Naive thymus-derived CD8-positive, alpha-beta T cell (primary cell): Measurements from ENCODE around the gene USB1. TPM values are rescaled to one million over a fixed set of nuclear protein-coding genes. Genes with fewer than 3 reads are reported as not detected.

Experiments used
- ATAC-seq, 2 donors: fragments of 150-1000 bp; cut with Tn5 transposase in 1 of 2; sonication (Bioruptor Pico), chemical (Tn5 transposase) in 1 of 2; 1 replicate in 1 of 2; 2 replicates in 1 of 2; pipeline ENCODE4 v1.10.0; 2021; ENCODE audit warnings: mild to moderate bottlenecking in 2 of 2, moderate library complexity in 2 of 2
- POLR2A ChIA-PET: fragments of 350-600 bp; sonication (Branson Sonifier 250); formaldehyde crosslinking; loops from one replicate; lab custom pipeline; 2021; ENCODE audit warnings: antibody characterized with exemption; lab: Charles Lee
- DNase-seq, 10 donors: peaks; one replicate each; pipeline versions ENCODE4 v3.0.0 to v3.0.0-alpha.2; 2020 to 2022
- H3K27ac Mint-ChIP-seq, 10 donors: one replicate each; pipeline ENCODE4 v1.8.0; 2020 to 2022; ENCODE audit warnings: mild to moderate bottlenecking in 10 of 10, mixed read lengths in 10 of 10, moderate library complexity in 4 of 10, inconsistent platforms in 1 of 10
- H3K27me3 Mint-ChIP-seq, 5 donors: one replicate each; pipeline ENCODE4 v1.8.0; 2021 to 2022; ENCODE audit warnings: mixed read lengths in 5 of 5
- H3K36me3 Mint-ChIP-seq, 3 donors: one replicate each; pipeline ENCODE4 v1.8.0; 2020 to 2022; ENCODE audit warnings: mixed read lengths in 3 of 3, mild to moderate bottlenecking in 2 of 3, inconsistent platforms in 1 of 3
- H3K4me1 Mint-ChIP-seq, 4 donors: one replicate each; pipeline ENCODE4 v1.8.0; 2021 to 2022; ENCODE audit warnings: mixed read lengths in 4 of 4
- H3K4me3 Mint-ChIP-seq, 10 donors: one replicate each; pipeline ENCODE4 v1.8.0; 2020 to 2022; ENCODE audit warnings: mild to moderate bottlenecking in 10 of 10, mixed read lengths in 10 of 10, moderate library complexity in 6 of 10, inconsistent platforms in 1 of 10
- H3K9me3 Mint-ChIP-seq, 9 donors: one replicate each; pipeline ENCODE4 v1.8.0; 2020 to 2022; ENCODE audit warnings: mixed read lengths in 9 of 9, mild to moderate bottlenecking in 3 of 9, inconsistent platforms in 1 of 9, moderate library complexity in 1 of 9
- polyA plus RNA-seq, 3 donors: library from polyadenylated mRNA; unstranded; fragments of 300-500 nt; fragmentation: Illumina TruSeq; gene quantifications; one replicate each; pipeline ENCODE4 v1.2.3, GENCODE V29; 2021
- total RNA-seq, 8 experiments: library from RNA in 2 of 8; stranded (reverse) in 2 of 8; gene quantifications; one replicate each; pipeline ENCODE4 v1.2.3 and lab custom pipeline; 2021 to 2026

Gene USB1
- total and polyA plus RNA-seq, 5 experiments from 2014 or later = 30.2 to 36.4 (median 31.4) TPM

- Mint-ChIP-seq H3K36me3 (no peaks in the 10 kb centered on the region), H3K27me3 (peaks cover 0 to 7% (median 2%) of the 10 kb centered on the region in 5 donors), H3K9me3 (peaks cover 0 to 5% (median 0%) of the 10 kb centered on the region in 9 donors), H3K4me1 (no peaks in the 10 kb centered on the region), H3K4me3 (no peak overlapping the region), H3K27ac (no peak overlapping the region)
- POLR2A ChIA-PET = no interaction called here
- no peak for ATAC-seq
- no peak for DNase-seq
Measured at GRCh38 chr16:58054289-58054688, 53.1 kb downstream of the USB1 start.

GRCh38 chr16:58056580-58056979 lies 55.4 kb downstream of the USB1 start:
- H3K9me3 Mint-ChIP-seq = no peaks in the 10 kb centered on the region
- ATAC-seq = no peak
- peaks cover 0 to 3% (median 0%) of the 10 kb centered on the region in 5 donors for H3K27me3 Mint-ChIP-seq
- H3K4me3 Mint-ChIP-seq = no peak overlapping the region
- H3K36me3 Mint-ChIP-seq = no peaks in the 10 kb centered on the region
- DNase-seq = no peak
- H3K27ac Mint-ChIP-seq = no peak overlapping the region
- no peaks in the 10 kb centered on the region for H3K4me1 Mint-ChIP-seq
- POLR2A ChIA-PET = no interaction called here

DNA sequence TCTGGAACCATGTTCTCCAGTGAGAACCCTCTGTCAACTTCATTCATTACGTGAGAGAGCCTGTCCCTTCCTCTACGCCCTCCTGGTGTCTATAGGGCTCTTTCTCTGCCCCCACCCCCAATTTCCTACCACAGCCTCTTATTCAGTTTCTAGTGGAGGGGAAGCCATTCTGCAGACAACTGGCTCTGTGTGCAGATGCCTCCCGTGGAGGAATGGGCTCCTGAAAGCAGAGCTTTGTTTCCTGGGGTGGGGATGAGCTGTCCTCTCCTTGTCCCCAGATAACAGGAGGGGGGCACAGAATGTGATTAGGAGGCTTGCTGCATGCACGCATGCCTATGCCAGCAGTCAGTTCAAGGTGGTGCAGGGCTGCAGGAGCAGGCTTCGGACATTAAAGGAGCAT lies 55.9 kb downstream of the USB1 start:
- Mint-ChIP-seq H3K9me3 (no peaks in the 10 kb centered on the region), H3K36me3 (no peaks in the 10 kb centered on the region), H3K27me3 (peaks cover 0 to 3% (median 0%) of the 10 kb centered on the region in 5 donors), H3K4me3 (no peak overlapping the region), H3K27ac (no peak overlapping the region), H3K4me1 (no peaks in the 10 kb centered on the region)
- POLR2A ChIA-PET = no interaction called here
- DNase-seq = no peak
- no peak for ATAC-seq

DNA sequence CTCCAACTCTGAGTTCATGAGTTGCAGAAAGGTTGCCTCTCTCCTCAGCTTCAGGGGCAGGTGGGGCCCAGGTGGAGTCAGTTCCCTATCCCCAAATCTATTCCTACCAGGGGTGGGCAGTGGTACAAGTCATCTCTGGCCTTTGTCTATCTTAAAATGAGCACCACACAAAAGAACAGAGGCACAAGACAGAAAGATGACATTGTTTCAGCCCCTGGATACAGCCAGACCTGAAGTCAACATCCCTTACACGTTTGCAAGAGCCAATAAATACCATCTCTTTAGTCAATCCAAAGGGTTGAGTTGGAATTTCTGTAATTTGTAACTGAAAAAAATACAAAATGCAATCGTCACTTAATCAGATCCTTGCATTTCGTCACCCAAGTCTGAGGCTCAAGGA lies 56.6 kb downstream of the USB1 start:
- DNase-seq (no peak), ATAC-seq (no peak)
- POLR2A ChIA-PET = no interaction called here
- Mint-ChIP-seq H3K36me3 (no peaks in the 10 kb centered on the region), H3K27ac (no peak overlapping the region), H3K4me1 (no peaks in the 10 kb centered on the region), H3K9me3 (no peaks in the 10 kb centered on the region), H3K27me3 (peaks cover 0 to 2% (median 0%) of the 10 kb centered on the region in 5 donors), H3K4me3 (no peak overlapping the region)

DNA sequence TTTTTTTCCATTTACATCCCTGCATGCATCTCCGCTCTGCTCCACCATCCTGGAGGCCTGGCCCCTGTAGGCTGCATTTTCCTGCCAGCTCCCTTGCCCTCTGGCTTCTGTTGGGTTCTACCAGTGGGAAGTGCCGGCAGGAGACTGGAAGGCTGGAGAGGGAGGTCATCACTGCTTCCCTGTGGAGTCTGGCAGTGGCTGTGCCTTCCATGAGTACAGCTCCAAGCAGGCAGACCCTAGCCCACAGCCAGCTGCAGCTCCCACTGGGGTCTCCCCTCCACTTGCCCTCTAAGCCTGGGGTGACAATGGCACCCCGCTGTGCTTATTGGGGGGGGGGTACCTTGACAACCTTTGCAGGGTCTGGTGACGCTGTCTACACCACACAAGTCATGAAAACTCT lies 61.6 kb downstream of the USB1 start:
- H3K27me3 Mint-ChIP-seq = no peaks in the 10 kb centered on the region
- H3K27ac Mint-ChIP-seq = no peak overlapping the region
- no peak overlapping the region for H3K4me3 Mint-ChIP-seq
- POLR2A ChIA-PET = no interaction called here
- DNase-seq (no peak), ATAC-seq (no peak)
- H3K9me3 Mint-ChIP-seq = no peaks in the 10 kb centered on the region
- H3K36me3 Mint-ChIP-seq = no peaks in the 10 kb centered on the region
- H3K4me1 Mint-ChIP-seq = no peaks in the 10 kb centered on the region

GRCh38 chr16:58063377-58064076 lies 62.3 kb downstream of the USB1 start:
- Mint-ChIP-seq H3K4me1 (no peaks in the 10 kb centered on the region), H3K27ac (no peak overlapping the region), H3K9me3 (no peaks in the 10 kb centered on the region)

GRCh38 chr16:58070585-58070984 lies 69.4 kb downstream of the USB1 start:
- Mint-ChIP-seq H3K9me3 (peaks cover 0 to 7% (median 0%) of the 10 kb centered on the region in 9 donors), H3K4me1 (no peaks in the 10 kb centered on the region), H3K27me3 (peaks cover 0 to 4% (median 0%) of the 10 kb centered on the region in 5 donors), H3K27ac (no peak overlapping the region), H3K36me3 (no peaks in the 10 kb centered on the region), H3K4me3 (no peak overlapping the region)
- POLR2A ChIA-PET = no interaction called here
- DNase-seq (no peak), ATAC-seq (no peak)

More at GRCh38 chr16:58063377-58064076, 62.3 kb downstream of the USB1 start:
- DNase-seq (no peak), ATAC-seq (no peak)
- POLR2A ChIA-PET = no interaction called here
- H3K27me3 Mint-ChIP-seq = no peaks in the 10 kb centered on the region
- H3K36me3 Mint-ChIP-seq = no peaks in the 10 kb centered on the region
- H3K4me3 Mint-ChIP-seq = no peak overlapping the region

Other genes with a start within 250 kb of the USB1 start
- gene KIFC3, start 198.9 kb upstream of the USB1 start, total RNA-seq = under 1 TPM; 0.36 to 0.44 TPM
- gene KIFC3, start 198.9 kb upstream of the USB1 start, polyA plus RNA-seq = under 1 TPM in 1 of 3 donors, not detected in 2; 0.23 TPM
- gene CNGB1, start 30.3 kb upstream of the USB1 start, total RNA-seq = not detected
- not detected for gene CNGB1, start 30.3 kb upstream of the USB1 start, polyA plus RNA-seq
- 10 to 100 TPM; 20.2 to 21.6 TPM for gene ZNF319, start 735 bp upstream of the USB1 start, total RNA-seq
- 10 to 100 TPM in 1 of 3 donors, 1 to 10 TPM in 2; 3.7 to 10.7 (median 6.0) TPM for gene ZNF319, start 735 bp upstream of the USB1 start, polyA plus RNA-seq
- gene MMP15, start 24.3 kb downstream of the USB1 start, total RNA-seq = under 1 TPM; 0.25 to 0.36 TPM
- gene MMP15, start 24.3 kb downstream of the USB1 start, polyA plus RNA-seq = under 1 TPM in 1 of 3 donors, not detected in 2; 0.06 TPM
- gene CFAP20, start 128.0 kb downstream of the USB1 start, total RNA-seq = 10 to 100 TPM; 25.3 to 30.0 TPM
- 10 to 100 TPM; 23.9 to 38.8 (median 27.5) TPM for gene CFAP20, start 128.0 kb downstream of the USB1 start, polyA plus RNA-seq
- gene CSNK2A2, start 196.7 kb downstream of the USB1 start, total RNA-seq = 10 to 100 TPM; 62.9 to 65.8 TPM
- gene CSNK2A2, start 196.7 kb downstream of the USB1 start, polyA plus RNA-seq = 10 to 100 TPM in 2 of 3 donors, 1 to 10 TPM in 1; 3.5 to 12.5 (median 11.4) TPM